Mammary epithelial cell (primary cell): Measurements from ENCODE around the gene ROCK2.

Experiments used
- CTCF ChIP-seq, 2 donors: IDR thresholded peaks in 1 of 2; conservative IDR thresholded peaks in 1 of 2; 2 replicates each; pipeline ENCODE4 v1.5.1; 2011 to 2012; ENCODE audit warnings: inconsistent platforms in 2 of 2, low read length in 2 of 2, mild to moderate bottlenecking in 2 of 2, control low read depth in 1 of 2, low read depth in 1 of 2; ENCODE audit not compliant: insufficient read depth in 1 of 2; ENCODE audit errors: extremely low read depth in 1 of 2
- EZH2 ChIP-seq: IDR thresholded peaks from 2 replicates; pipeline ENCODE4 v1.6.1; 2012; ENCODE audit warnings: low read length, inconsistent platforms, borderline replicate concordance

- no peak for TF ChIP-seq EZH2
- TF ChIP-seq CTCF (conservative IDR thresholded peaks at IDR 0.05 in 1 of 2, IDR thresholded peaks at IDR 0.05 in 1 of 2; ENCODE audit: extremely low read depth in 1 of 2, insufficient read depth in 1 of 2, low read depth in 1 of 2, low read length in 2 of 2), result no peak
Measured at GRCh38 chr2:11203480-11203879, 141.0 kb downstream of the ROCK2 start.
